ENCODE measurements around the gene MAP4K4. TPM values are rescaled to one million over a fixed set of nuclear protein-coding genes. Genes with fewer than 3 reads are reported as not detected.

Gene MAP4K4
- total and polyA plus RNA-seq, 2 of the 13 experiments (the other 11 are each of a cell fraction or from before 2014, with no cell fraction given), result 105 to 264 TPM

DNA sequence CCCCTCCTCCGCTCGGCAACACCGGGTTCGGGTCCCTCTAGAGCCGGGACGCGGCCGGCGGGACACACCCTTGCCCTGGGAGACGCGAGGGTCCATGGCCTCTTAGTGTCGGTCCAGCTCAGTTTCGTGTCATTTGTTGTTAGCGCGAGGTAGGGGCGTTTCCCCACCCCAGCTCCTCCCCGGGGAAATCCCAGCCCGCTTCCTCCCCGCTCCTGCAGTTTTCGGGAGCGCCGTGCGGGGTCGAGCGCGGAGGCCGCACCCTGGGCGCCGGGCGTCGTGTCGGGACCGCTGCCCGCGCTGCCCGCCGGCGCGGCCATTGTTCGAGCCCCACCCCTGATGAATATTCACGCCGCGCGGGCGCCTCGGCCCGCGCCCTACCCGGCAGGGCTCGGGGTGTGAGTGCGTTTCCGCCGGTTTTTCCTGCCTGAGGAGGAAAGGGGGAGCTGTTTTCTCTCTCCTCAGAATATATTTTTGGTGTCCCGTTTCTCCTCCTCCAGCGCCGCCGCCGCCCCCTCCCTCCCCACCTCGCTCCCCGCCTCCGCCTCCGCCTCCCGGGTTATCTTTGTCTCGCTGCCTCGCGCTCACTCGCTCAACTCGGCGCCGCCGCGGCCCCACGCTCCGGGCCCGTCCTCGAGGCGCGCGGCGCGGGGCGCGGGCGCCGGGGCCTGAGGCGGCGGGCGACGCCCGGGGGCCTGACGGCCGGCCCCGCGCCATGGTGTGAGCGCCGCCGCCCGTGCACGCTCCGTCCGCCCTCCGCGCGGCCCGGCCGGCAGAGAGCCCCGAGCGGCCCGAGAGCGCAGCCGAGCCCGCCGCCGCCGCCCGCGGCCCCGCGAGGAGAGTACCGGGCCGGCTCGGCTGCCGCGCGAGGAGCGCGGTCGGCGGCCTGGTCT is at the start of gene MAP4K4 (continued):
- peak; percentile 19; the same call in 1 of the 2 replicates for TF ChIP-seq HIC2 (CRISPR knock-in tag; IDR thresholded peaks at IDR 0.05; ENCODE audit: low read depth)
- TF ChIP-seq ZNF253 (CRISPR knock-in tag; IDR thresholded peaks at IDR 0.05; ENCODE audit: borderline replicate concordance), result 0 out of 2 replicates have a peak, but pooled peaks have one; percentile 34
- TF ChIP-seq XRCC5 (optimal IDR thresholded peaks at IDR 0.05; ENCODE audit: low read length), result peak; percentile 58
- no peak for TF ChIP-seq ZNF569 (CRISPR knock-in tag; IDR thresholded peaks at IDR 0.05; ENCODE audit: borderline replicate concordance)
- no peak; the same call in 1 of the 2 replicates for TF ChIP-seq ZNF776 (CRISPR knock-in tag; IDR thresholded peaks at IDR 0.05)
- TF ChIP-seq ELF3 (CRISPR knock-in tag; IDR thresholded peaks at IDR 0.05), result peak; percentile 37
- 0 out of 2 replicates have a peak, but pooled peaks have one; percentile 10 for TF ChIP-seq ZNF770 (CRISPR knock-in tag; IDR thresholded peaks at IDR 0.05)
- no peak for TF ChIP-seq SOX6 (IDR thresholded peaks at IDR 0.05)
- peak; percentile 74 for TF ChIP-seq SOX6 (CRISPR knock-in tag; IDR thresholded peaks at IDR 0.05)
- peak; percentile 85; the same call in 1 of the 2 replicates for TF ChIP-seq THAP7 (CRISPR knock-in tag; IDR thresholded peaks at IDR 0.05)
- no peak; the same call in 1 of the 2 replicates for TF ChIP-seq JUNB (CRISPR knock-in tag; IDR thresholded peaks at IDR 0.05; ENCODE audit: borderline replicate concordance)
- TF ChIP-seq DDIT3 (CRISPR knock-in tag; IDR thresholded peaks at IDR 0.05), result no peak
- TF ChIP-seq LBX2 (CRISPR knock-in tag; IDR thresholded peaks at IDR 0.05; ENCODE audit: borderline replicate concordance), result no peak; the same call in 1 of the 2 replicates
- 0 out of 2 replicates have a peak, but pooled peaks have one; percentile 21 for TF ChIP-seq GATAD2A (CRISPR knock-in tag; IDR thresholded peaks at IDR 0.05)
- TF ChIP-seq MXD1 (CRISPR knock-in tag; IDR thresholded peaks at IDR 0.05), result peak; percentile 65; the same call in 1 of the 2 replicates
- TF ChIP-seq ZBED4 (CRISPR knock-in tag; IDR thresholded peaks at IDR 0.05; ENCODE audit: borderline replicate concordance), result peak; percentile 62; the same call in 1 of the 2 replicates
